Measurements from ENCODE around the gene METTL2B. TPM values are rescaled to one million over a fixed set of nuclear protein-coding genes. Genes with fewer than 3 reads are reported as not detected.

METTL2B gene
- total and polyA plus RNA-seq, 2 donors (not counting 3 experiments of a cell fraction or from before 2014, with no cell fraction given) = 15.9 to 30.0 TPM

- dilution Hi-C loops (cut with MboI; ENCODE audit: extremely low pct_ligation_motif_present, low sequenced_read_pairs) = no loop called here
- H3K79me2 ChIP-seq (ENCODE audit: control insufficient read depth, insufficient read depth, low read length) = peaks cover 20% of the 10 kb centered on the region
- intact Hi-C loops (cut with micrococcal nuclease) = no loop called here
These were observed 20.8 kb upstream of the METTL2B start, which contains the start of gene HILPDA for GRCh38 chr7:128455543-128456254. Gene HILPDA, plus strand, starts transcription at chr7:128455878. Its CDS starts 1,391 bp downstream, at chr7:128457269.

More at GRCh38 chr7:128455543-128456254, 20.8 kb upstream of the METTL2B start, which contains the start of gene HILPDA:
- DNase-seq (ENCODE audit: low read depth, low spot score) = peak; percentile 90
- Histone ChIP-seq H4K20me1 (replicated peaks; ENCODE audit: control insufficient read depth, extremely low read depth, insufficient read depth, low read length) (no peaks in the 10 kb centered on the region), H3K36me3 (ENCODE audit: control insufficient read depth in 2 of 2, extremely low read depth in 1 of 2, insufficient read depth in 2 of 2, low read length in 2 of 2) (no peaks in the 10 kb centered on the region), H3K27ac (ENCODE audit: insufficient read depth, low read depth, low read length) (peak within 1 kb of the TSS; percentile 31), H3K9me3 (replicated peaks; ENCODE audit: control insufficient read depth, insufficient read depth, low read length) (no peaks in the 10 kb centered on the region), H3K9me1 (replicated peaks; ENCODE audit: control insufficient read depth, extremely low read depth, insufficient read depth, low read length) (no peaks in the 10 kb centered on the region), H2AFZ (ENCODE audit: low read depth, low read length) (peak within 1 kb of the TSS; percentile 89), H3K4me2 (ENCODE audit: insufficient read depth, low read length) (peak within 1 kb of the TSS; percentile 93), H3K27me3 (ENCODE audit: control insufficient read depth in 2 of 2, insufficient read depth in 2 of 2, low read length in 2 of 2) (peaks cover 2 to 12% of the 10 kb centered on the region in 2 experiments), H3K9ac (replicated peaks; ENCODE audit: extremely low read depth, insufficient read depth, low read length) (peak within 1 kb of the TSS; percentile 62), H3K4me3 (replicated peaks in 1 of 3; ENCODE audit: insufficient read depth in 1 of 3, low read depth in 1 of 3, low read length in 3 of 3) (peak within 1 kb of the TSS; percentile 16 to 77 (median 60)), H3K4me1 (ENCODE audit: control insufficient read depth, extremely low read depth, insufficient read depth, low read length) (peaks cover 29% of the 10 kb centered on the region)
- BruUV-seq (replicated peaks) = TSS peak; percentile 77
- TF ChIP-seq JUN (IDR thresholded peaks at IDR 0.05; ENCODE audit: borderline replicate concordance, insufficient read depth, insufficient read length, low read depth) (no peak), POLR2A (IDR thresholded peaks at IDR 0.05; ENCODE audit: low read depth, low read length) (peak; percentile 95), MYC (IDR thresholded peaks at IDR 0.05; ENCODE audit: low read depth, low read length) (no peak), POLR2AphosphoS5 (IDR thresholded peaks at IDR 0.05; ENCODE audit: insufficient read depth, low read depth, low read length) (peak; percentile 95), GATA2 (IDR thresholded peaks at IDR 0.05; ENCODE audit: insufficient read depth, insufficient read length, low read depth, low read length) (peak; percentile 52)
- TF ChIP-seq, protein P1, sequence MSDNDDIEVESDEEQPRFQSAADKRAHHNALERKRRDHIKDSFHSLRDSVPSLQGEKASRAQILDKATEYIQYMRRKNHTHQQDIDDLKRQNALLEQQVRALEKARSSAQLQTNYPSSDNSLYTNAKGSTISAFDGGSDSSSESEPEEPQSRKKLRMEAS (IDR thresholded peaks at IDR 0.05; ENCODE audit: insufficient read depth, insufficient read length) = peak; percentile 7
- TF ChIP-seq, protein P2, sequence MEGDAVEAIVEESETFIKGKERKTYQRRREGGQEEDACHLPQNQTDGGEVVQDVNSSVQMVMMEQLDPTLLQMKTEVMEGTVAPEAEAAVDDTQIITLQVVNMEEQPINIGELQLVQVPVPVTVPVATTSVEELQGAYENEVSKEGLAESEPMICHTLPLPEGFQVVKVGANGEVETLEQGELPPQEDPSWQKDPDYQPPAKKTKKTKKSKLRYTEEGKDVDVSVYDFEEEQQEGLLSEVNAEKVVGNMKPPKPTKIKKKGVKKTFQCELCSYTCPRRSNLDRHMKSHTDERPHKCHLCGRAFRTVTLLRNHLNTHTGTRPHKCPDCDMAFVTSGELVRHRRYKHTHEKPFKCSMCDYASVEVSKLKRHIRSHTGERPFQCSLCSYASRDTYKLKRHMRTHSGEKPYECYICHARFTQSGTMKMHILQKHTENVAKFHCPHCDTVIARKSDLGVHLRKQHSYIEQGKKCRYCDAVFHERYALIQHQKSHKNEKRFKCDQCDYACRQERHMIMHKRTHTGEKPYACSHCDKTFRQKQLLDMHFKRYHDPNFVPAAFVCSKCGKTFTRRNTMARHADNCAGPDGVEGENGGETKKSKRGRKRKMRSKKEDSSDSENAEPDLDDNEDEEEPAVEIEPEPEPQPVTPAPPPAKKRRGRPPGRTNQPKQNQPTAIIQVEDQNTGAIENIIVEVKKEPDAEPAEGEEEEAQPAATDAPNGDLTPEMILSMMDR (IDR thresholded peaks at IDR 0.05; ENCODE audit: extremely low read depth in 1 of 2, insufficient read depth in 1 of 2, low read depth in 1 of 2, low read length in 2 of 2) = no peak
- CTCF ChIA-PET = interaction anchor here (0.6 to 7.4 kb wide), 4 partner anchors 13 to 68 kb away, joined by 4 to 123 read pairs (median 5); no protein-coding TSS in a partner anchor
- POLR2A ChIA-PET = no interaction called here
- FAIRE-seq = peak; percentile 84
